Parathyroid adenoma (tissue), 2 donors: ENCODE results near the gene ADD3.

Experiments used
- H2AFZ ChIP-seq: fragments of 300-600 bp; sonication (generic); one replicate; pipeline ENCODE4 v1.7.0; 2017; ENCODE audit warnings: antibody characterized with exemption, mild to moderate bottlenecking
- H3K27ac ChIP-seq: fragments of 300-600 bp; sonication (generic); one replicate; pipeline ENCODE4 v1.7.0; 2017
- H3K27me3 ChIP-seq: fragments of 300-600 bp; sonication (generic); one replicate; pipeline ENCODE4 v1.7.0; 2017; ENCODE audit warnings: low read length; ENCODE audit not compliant: control insufficient read depth, insufficient read depth
- H3K36me3 ChIP-seq: fragments of 300-600 bp; sonication (generic); one replicate; pipeline ENCODE4 v1.7.0; 2017; ENCODE audit warnings: low read length; ENCODE audit not compliant: control insufficient read depth, insufficient read depth
- H3K4me1 ChIP-seq: fragments of 300-600 bp; sonication (generic); one replicate; pipeline ENCODE4 v1.7.0; 2017; ENCODE audit warnings: control low read depth
- H3K4me2 ChIP-seq: fragments of 300-600 bp; sonication (generic); one replicate; pipeline ENCODE4 v1.7.0; 2017; ENCODE audit warnings: low read length
- H3K4me3 ChIP-seq: fragments of 300-600 bp; sonication (generic); one replicate; pipeline ENCODE4 v1.7.0; 2017; ENCODE audit warnings: low read depth, low read length
- H3K79me2 ChIP-seq: fragments of 300-600 bp; sonication (generic); one replicate; pipeline ENCODE4 v1.7.0; 2017; ENCODE audit warnings: control low read depth
- H3K9ac ChIP-seq: fragments of 300-600 bp; sonication (generic); one replicate; pipeline ENCODE4 v1.7.0; 2017; ENCODE audit warnings: mild to moderate bottlenecking
- H3K9me3 ChIP-seq: fragments of 300-600 bp; sonication (generic); one replicate; pipeline ENCODE4 v1.7.0; 2017; ENCODE audit warnings: low read length; ENCODE audit not compliant: control insufficient read depth
- TF ChIP-seq, protein P1 (sequence below): fragments of 300-600 bp; sonication (generic); IDR thresholded peaks from one replicate; pipeline ENCODE4 v1.7.0; 2017; ENCODE audit warnings: antibody characterized with exemption, mild to moderate bottlenecking
- donor health status: primary hyperparathyroidism.

Gene ADD3

GRCh38 chr10:109966961-109967738 is 40.6 kb upstream of the ADD3 start:
- Histone ChIP-seq H3K36me3 (no peaks in the 10 kb centered on the region), H2AFZ (peak overlapping the region; percentile 42), H3K79me2 (no peaks in the 10 kb centered on the region), H3K27me3 (no peaks in the 10 kb centered on the region), H3K9ac (no peak overlapping the region), H3K27ac (no peak overlapping the region), H3K4me2 (no peak overlapping the region), H3K4me1 (no peaks in the 10 kb centered on the region), H3K4me3 (no peak overlapping the region), H3K9me3 (no peaks in the 10 kb centered on the region)
- TF ChIP-seq, protein P1, sequence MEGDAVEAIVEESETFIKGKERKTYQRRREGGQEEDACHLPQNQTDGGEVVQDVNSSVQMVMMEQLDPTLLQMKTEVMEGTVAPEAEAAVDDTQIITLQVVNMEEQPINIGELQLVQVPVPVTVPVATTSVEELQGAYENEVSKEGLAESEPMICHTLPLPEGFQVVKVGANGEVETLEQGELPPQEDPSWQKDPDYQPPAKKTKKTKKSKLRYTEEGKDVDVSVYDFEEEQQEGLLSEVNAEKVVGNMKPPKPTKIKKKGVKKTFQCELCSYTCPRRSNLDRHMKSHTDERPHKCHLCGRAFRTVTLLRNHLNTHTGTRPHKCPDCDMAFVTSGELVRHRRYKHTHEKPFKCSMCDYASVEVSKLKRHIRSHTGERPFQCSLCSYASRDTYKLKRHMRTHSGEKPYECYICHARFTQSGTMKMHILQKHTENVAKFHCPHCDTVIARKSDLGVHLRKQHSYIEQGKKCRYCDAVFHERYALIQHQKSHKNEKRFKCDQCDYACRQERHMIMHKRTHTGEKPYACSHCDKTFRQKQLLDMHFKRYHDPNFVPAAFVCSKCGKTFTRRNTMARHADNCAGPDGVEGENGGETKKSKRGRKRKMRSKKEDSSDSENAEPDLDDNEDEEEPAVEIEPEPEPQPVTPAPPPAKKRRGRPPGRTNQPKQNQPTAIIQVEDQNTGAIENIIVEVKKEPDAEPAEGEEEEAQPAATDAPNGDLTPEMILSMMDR, result no peak

DNA sequence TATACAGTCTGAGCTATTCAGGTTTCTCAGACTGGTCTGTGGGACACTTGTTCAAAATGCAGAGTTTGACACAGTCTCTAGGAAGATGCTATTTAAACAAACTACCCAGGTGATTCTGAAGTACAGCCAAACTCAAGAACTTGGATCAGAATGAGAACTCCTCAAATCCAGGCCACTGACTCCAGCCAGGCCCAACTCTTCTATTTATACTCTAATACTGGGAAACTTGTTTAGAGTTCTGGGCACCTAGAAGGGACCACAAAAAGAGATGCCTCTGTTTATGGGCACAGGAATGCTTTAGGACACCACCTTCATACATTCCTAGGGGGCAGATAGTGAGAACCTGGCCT is 40.1 kb upstream of the ADD3 start:
- Histone ChIP-seq H3K9ac (no peak overlapping the region), H2AFZ (peak overlapping the region; percentile 42), H3K79me2 (no peaks in the 10 kb centered on the region), H3K4me3 (no peak overlapping the region), H3K27me3 (no peaks in the 10 kb centered on the region), H3K9me3 (no peaks in the 10 kb centered on the region), H3K4me1 (no peaks in the 10 kb centered on the region), H3K4me2 (no peak overlapping the region), H3K36me3 (no peaks in the 10 kb centered on the region), H3K27ac (no peak overlapping the region)
- TF ChIP-seq, protein P1, result no peak

- no peak overlapping the region for H2AFZ ChIP-seq
- H3K4me1 ChIP-seq, result no peaks in the 10 kb centered on the region
- no peak overlapping the region for H3K4me3 ChIP-seq
- no peak overlapping the region for H3K4me2 ChIP-seq
- H3K9ac ChIP-seq, result no peak overlapping the region
- no peaks in the 10 kb centered on the region for H3K79me2 ChIP-seq
- no peak overlapping the region for H3K27ac ChIP-seq
- H3K9me3 ChIP-seq, result no peaks in the 10 kb centered on the region
- no peaks in the 10 kb centered on the region for H3K36me3 ChIP-seq
- H3K27me3 ChIP-seq, result no peaks in the 10 kb centered on the region
- TF ChIP-seq, protein P1, result no peak
These were observed 38.6 kb upstream of the ADD3 start for GRCh38 chr10:109968953-109969759.

- H3K4me1 ChIP-seq, result no peaks in the 10 kb centered on the region
- H3K9me3 ChIP-seq, result no peaks in the 10 kb centered on the region
- no peak overlapping the region for H3K27ac ChIP-seq
- H3K27me3 ChIP-seq, result no peaks in the 10 kb centered on the region
- H3K4me2 ChIP-seq, result no peak overlapping the region
- H3K79me2 ChIP-seq, result no peaks in the 10 kb centered on the region
- no peak overlapping the region for H3K9ac ChIP-seq
- H2AFZ ChIP-seq, result no peak overlapping the region
- H3K36me3 ChIP-seq, result no peaks in the 10 kb centered on the region
- no peak overlapping the region for H3K4me3 ChIP-seq
- TF ChIP-seq, protein P1, result no peak
These were observed 37.9 kb upstream of the ADD3 start for GRCh38 chr10:109969760-109970346.
